Stomach smooth muscle (tissue), 2 donors: ENCODE measurements around the gene PLD5.
"Not testable (repeated sequence)": the region's sequence is repeated elsewhere in the genome, so short reads cannot be mapped to it uniquely, and the experiment has no call there.

Experiments used
- H3K27ac ChIP-seq: one replicate; pipeline ENCODE4 v1.7.0; 2013; ENCODE audit warnings: mild to moderate bottlenecking, low read length, inconsistent platforms
- H3K27me3 ChIP-seq, 2 donors: one replicate each; pipeline ENCODE4 v1.7.0; 2013; ENCODE audit warnings: low read length in 2 of 2; ENCODE audit not compliant: insufficient read depth in 2 of 2, control insufficient read depth in 1 of 2
- H3K36me3 ChIP-seq, 2 donors: one replicate each; pipeline ENCODE4 v1.7.0; 2013; ENCODE audit warnings: low read length in 2 of 2; ENCODE audit not compliant: control insufficient read depth in 2 of 2, insufficient read depth in 2 of 2
- H3K4me1 ChIP-seq: one replicate; pipeline ENCODE4 v1.7.0; 2013; ENCODE audit warnings: low read length; ENCODE audit not compliant: control insufficient read depth, insufficient read depth
- H3K4me3 ChIP-seq, 2 donors: one replicate each; pipeline ENCODE4 v1.7.0; 2013; ENCODE audit warnings: low read length in 2 of 2
- H3K9ac ChIP-seq, 2 donors: one replicate each; pipeline ENCODE4 v1.7.0; 2013; ENCODE audit warnings: low read length in 2 of 2, mild to moderate bottlenecking in 1 of 2
- H3K9me3 ChIP-seq, 2 donors: one replicate each; pipeline ENCODE4 v1.7.0; 2013; ENCODE audit warnings: low read length in 2 of 2; ENCODE audit not compliant: control insufficient read depth in 2 of 2
- donor health status: healthy.
- donor health status: Pancreatic carcinoma.

Gene PLD5

DNA sequence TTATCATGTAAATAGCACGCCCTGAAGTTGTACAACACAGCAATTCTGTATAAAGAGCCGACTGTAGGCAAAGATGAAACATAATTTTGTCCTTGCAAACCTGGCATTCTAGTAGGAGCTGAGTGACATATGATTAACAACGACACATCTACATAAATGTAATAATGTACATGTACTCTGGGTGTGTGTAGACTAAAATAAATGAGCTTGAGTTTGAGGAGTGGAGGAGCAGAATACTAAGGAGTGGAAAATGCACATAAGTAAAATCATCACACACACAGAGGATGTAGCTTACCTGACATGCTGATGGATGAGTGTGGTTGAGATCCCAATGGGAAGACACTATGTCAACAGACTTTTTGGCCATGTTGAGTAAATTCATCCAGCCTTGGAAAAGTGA, 236.4 kb downstream of the PLD5 start:
- not testable (repeated sequence) for H3K9me3 ChIP-seq, H3K36me3 ChIP-seq, H3K27ac ChIP-seq, H3K27me3 ChIP-seq, H3K4me3 ChIP-seq, H3K4me1 ChIP-seq, H3K9ac ChIP-seq

DNA sequence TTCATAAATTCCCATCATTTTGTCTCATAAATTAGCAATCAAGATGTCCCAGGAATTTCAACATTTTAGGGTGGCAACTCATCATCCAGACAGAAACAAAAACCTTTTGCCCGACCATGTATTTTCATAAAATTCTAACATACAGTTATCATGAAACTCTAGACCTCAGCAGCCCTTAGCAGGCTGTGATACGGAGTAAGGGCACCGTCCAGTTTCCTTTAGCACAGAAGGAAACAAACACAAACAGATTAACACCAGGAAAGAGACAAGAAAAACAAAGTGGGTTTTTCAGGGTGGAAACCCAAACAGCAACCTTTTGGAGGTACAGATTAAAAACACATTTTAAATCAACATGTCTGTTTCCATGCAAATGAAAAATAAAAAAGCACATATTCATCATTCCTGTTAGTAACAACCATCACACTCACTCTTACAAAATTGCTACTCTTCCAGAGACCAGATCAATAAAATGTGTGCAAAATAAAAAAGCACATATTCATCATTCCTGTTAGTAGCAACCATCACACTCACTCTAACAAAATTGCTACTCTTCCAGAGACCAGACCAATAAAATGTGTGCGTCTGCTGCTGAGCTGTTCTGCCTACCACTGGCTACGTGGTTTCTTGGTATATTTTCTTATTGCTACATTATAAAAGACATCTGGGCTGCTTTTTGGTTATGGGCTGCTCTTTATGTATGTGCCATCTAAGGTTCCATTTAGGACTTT, 241.6 kb downstream of the PLD5 start:
- H3K9me3 ChIP-seq: not testable (repeated sequence)

GRCh38 chr1:242278406-242278805, 246.1 kb downstream of the PLD5 start:
- H3K27me3 ChIP-seq, H3K36me3 ChIP-seq, H3K27ac ChIP-seq, H3K9me3 ChIP-seq, H3K4me1 ChIP-seq, H3K9ac ChIP-seq, H3K4me3 ChIP-seq: not testable (repeated sequence)

More for the DNA sequence above, 241.6 kb downstream of the PLD5 start:
- H3K36me3 ChIP-seq, H3K4me1 ChIP-seq, H3K27ac ChIP-seq, H3K27me3 ChIP-seq, H3K4me3 ChIP-seq, H3K9ac ChIP-seq: not testable (repeated sequence)

GRCh38 chr1:242276769-242277168, 247.7 kb downstream of the PLD5 start:
- H3K27me3 ChIP-seq, H3K36me3 ChIP-seq, H3K4me1 ChIP-seq, H3K4me3 ChIP-seq, H3K9ac ChIP-seq, H3K9me3 ChIP-seq, H3K27ac ChIP-seq: not testable (repeated sequence)

- H3K27me3 ChIP-seq, H3K27ac ChIP-seq, H3K4me1 ChIP-seq, H3K9me3 ChIP-seq, H3K4me3 ChIP-seq, H3K9ac ChIP-seq, H3K36me3 ChIP-seq: not testable (repeated sequence)
Observed at GRCh38 chr1:242267004-242267403, 257.5 kb downstream of the PLD5 start.

GRCh38 chr1:242264419-242264818, 260.1 kb downstream of the PLD5 start:
- H3K36me3 ChIP-seq, H3K4me1 ChIP-seq, H3K4me3 ChIP-seq, H3K27me3 ChIP-seq, H3K27ac ChIP-seq, H3K9ac ChIP-seq, H3K9me3 ChIP-seq: not testable (repeated sequence)

DNA sequence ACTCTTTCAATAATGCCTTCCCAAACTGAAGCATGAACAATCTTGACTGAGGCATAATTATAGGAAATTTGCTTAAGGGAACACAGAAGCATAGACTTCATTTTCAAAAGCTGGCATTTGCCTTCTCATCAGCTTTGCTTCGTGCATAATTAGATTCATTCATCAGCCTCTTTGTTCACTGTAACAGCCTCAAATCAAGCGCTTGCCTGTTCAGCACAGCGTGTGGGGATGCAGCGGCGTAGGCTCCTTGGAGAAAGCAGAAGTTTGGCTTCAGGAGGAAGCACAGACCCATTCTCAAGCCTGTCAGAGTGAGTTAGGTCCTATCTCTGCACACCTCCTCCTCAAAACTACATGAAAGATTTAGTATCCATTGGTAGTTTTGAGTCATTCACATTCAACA, 279.2 kb downstream of the PLD5 start:
- no peak overlapping the region for H3K27ac ChIP-seq
- no peaks in the 10 kb centered on the region for H3K36me3 ChIP-seq
- no peaks in the 10 kb centered on the region for H3K9me3 ChIP-seq
- no peak overlapping the region for H3K9ac ChIP-seq
- H3K27me3 ChIP-seq: no peaks in the 10 kb centered on the region
- no peak overlapping the region for H3K4me3 ChIP-seq
- H3K4me1 ChIP-seq: no peaks in the 10 kb centered on the region

DNA sequence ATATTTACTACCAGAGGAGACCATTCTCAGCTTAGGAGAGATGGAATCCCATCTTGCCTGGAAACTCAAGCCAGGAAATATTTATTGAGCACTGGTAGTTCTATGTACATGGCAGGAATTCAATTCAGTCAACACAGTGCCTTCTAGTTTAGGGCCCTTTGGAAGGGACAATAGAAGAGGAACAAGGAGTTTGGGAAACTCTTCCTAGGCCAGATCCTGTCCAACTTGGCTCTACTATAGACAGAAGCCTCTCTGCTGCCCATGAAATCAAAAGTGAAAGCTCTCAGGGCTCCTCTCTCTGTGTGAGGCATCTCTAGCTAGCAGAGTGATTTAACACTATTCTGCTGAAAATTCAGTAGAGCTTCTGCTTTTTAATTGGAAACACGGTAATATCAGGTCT, 281.0 kb downstream of the PLD5 start:
- Histone ChIP-seq H3K27me3 (no peaks in the 10 kb centered on the region), H3K36me3 (no peaks in the 10 kb centered on the region), H3K4me3 (no peak overlapping the region), H3K4me1 (no peaks in the 10 kb centered on the region), H3K27ac (no peak overlapping the region), H3K9ac (no peak overlapping the region), H3K9me3 (no peaks in the 10 kb centered on the region)

- no peaks in the 10 kb centered on the region for H3K36me3 ChIP-seq
- H3K27me3 ChIP-seq: no peaks in the 10 kb centered on the region
- no peak overlapping the region for H3K4me3 ChIP-seq
- no peaks in the 10 kb centered on the region for H3K9me3 ChIP-seq
- H3K4me1 ChIP-seq: no peaks in the 10 kb centered on the region
- H3K27ac ChIP-seq: no peak overlapping the region
- no peak overlapping the region for H3K9ac ChIP-seq
Observed at GRCh38 chr1:242242983-242243382, 281.5 kb downstream of the PLD5 start.

DNA sequence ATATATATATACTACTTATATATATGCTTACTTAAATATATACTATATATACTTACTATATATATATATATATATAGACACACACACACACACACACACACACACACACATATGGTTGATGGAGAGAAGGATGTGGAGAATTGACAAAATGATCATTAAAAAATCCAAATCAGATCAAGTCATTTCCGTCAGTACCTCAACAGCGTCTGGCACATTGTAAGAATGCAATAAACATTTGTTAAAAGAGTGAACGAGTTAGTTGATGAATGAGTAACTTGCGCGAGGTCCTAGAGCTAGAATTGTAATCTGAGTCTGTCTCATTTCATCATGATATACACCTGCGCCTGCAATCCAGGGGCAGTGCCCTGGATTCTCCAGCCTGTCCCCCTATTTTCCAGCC, 282.6 kb downstream of the PLD5 start:
- no peaks in the 10 kb centered on the region for H3K9me3 ChIP-seq
- H3K4me3 ChIP-seq: no peak overlapping the region
- no peak overlapping the region for H3K9ac ChIP-seq
- H3K4me1 ChIP-seq: no peaks in the 10 kb centered on the region
- no peak overlapping the region for H3K27ac ChIP-seq
- H3K36me3 ChIP-seq: no peaks in the 10 kb centered on the region
- H3K27me3 ChIP-seq: no peaks in the 10 kb centered on the region

DNA sequence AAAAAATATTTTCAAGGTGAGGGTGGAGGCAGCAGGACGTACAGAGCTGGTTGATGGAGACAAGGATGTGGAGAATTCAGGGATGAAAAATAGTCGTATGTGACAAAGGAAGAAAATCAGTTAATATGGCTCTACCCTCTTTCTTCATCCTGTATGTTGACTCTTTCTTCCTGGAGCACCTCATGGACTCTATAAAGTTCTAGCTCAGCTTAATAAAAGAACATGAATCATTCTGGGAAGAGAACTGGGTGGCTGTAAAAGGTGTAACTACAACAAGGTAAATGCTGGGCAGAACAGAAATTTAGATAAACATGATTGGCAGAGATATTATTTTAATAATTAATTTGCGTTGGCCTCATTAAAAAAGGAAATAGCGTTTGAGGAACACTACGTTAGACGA, 283.8 kb downstream of the PLD5 start:
- no peak overlapping the region for H3K4me3 ChIP-seq
- no peaks in the 10 kb centered on the region for H3K36me3 ChIP-seq
- H3K27me3 ChIP-seq: no peaks in the 10 kb centered on the region
- no peaks in the 10 kb centered on the region for H3K9me3 ChIP-seq
- no peak overlapping the region for H3K9ac ChIP-seq
- H3K4me1 ChIP-seq: no peaks in the 10 kb centered on the region
- no peak overlapping the region for H3K27ac ChIP-seq
